Gastrocnemius medialis (tissue), 4 donors: ENCODE measurements around the gene DUSP22. TPM values are rescaled to one million over a fixed set of nuclear protein-coding genes. Genes with fewer than 3 reads are reported as not detected.

Source experiments
- ATAC-seq, 2 donors: fragments of 150-250 bp; one replicate each; pipeline ENCODE4 v1.9.1; 2016
- DNase-seq, 2 donors: peaks; one replicate each; pipeline ENCODE4 v3.0.0-alpha.2; 2019
- H3K27ac ChIP-seq, 4 donors: fragments of 200-600 bp; sonication (generic); 1 replicate in 1 of 4; 2 replicates in 3 of 4; pipeline ENCODE4 v1.5.1; 2016 to 2018; ENCODE audit warnings: mild to moderate bottlenecking in 2 of 4, moderate library complexity in 1 of 4
- H3K27me3 ChIP-seq, 3 donors: fragments of 200-600 bp; sonication (generic) in 2 of 3; 1 replicate in 1 of 3; 2 replicates in 2 of 3; pipeline versions ENCODE4 v1.5.1 to v1.6.0; 2016 to 2019; ENCODE audit warnings: mild to moderate bottlenecking in 1 of 3, moderate library complexity in 1 of 3
- H3K36me3 ChIP-seq, 2 donors: fragments of 200-600 bp; sonication (generic) in 1 of 2; one replicate each; pipeline ENCODE4 v1.5.1; 2017 to 2018
- H3K4me1 ChIP-seq, 2 donors: fragments of 200-600 bp; sonication (generic) in 1 of 2; one replicate each; pipeline ENCODE4 v1.5.1; 2016 to 2017; ENCODE audit warnings: mild to moderate bottlenecking in 2 of 2
- H3K4me3 ChIP-seq, 4 donors: fragments of 200-600 bp; sonication (generic) in 3 of 4; 1 replicate in 1 of 4; 2 replicates in 3 of 4; pipeline ENCODE4 v1.5.1; 2016 to 2019; ENCODE audit warnings: mild to moderate bottlenecking in 2 of 4
- H3K9me3 ChIP-seq, 3 donors: fragments of 200-600 bp; sonication (generic) in 2 of 3; 1 replicate in 1 of 3; 2 replicates in 2 of 3; pipeline ENCODE4 v1.5.1; 2016 to 2019
- POLR2A ChIP-seq, 2 donors: fragments of 450-650 bp; IDR thresholded peaks; one replicate each; pipeline ENCODE4 v1.6.1; 2017; ENCODE audit warnings: antibody characterized with exemption in 2 of 2, mild to moderate bottlenecking in 2 of 2, moderate library complexity in 2 of 2
- in situ Hi-C, 4 donors: fragments of 200-750 bp; cut with MboI; loops; one replicate each; pipeline versions ENCODE4 v1.15.0 to v1.8.0; 2017; ENCODE audit warnings: low sequenced_read_pairs in 4 of 4
- intact Hi-C: fragments of 100-400 bp; cut with DNase I; formaldehyde crosslinking; loops from one replicate; pipeline ENCODE4 v1.15.1; 2023; ENCODE audit warnings: low total_unique reads
- total RNA-seq, 4 donors: library from RNA; depleted of rRNA; stranded (reverse); fragments of >200 nt; gene quantifications; one replicate each; pipeline versions ENCODE4 v1.1.0 to v1.2.3, GENCODE V29; 2016
- TF ChIP-seq, protein P1 (sequence below), 5 experiments: fragments of 450-650 bp in 3 of 5; fragments of 200-600 bp in 2 of 5; sonication (generic) in 2 of 5; IDR thresholded peaks in 4 of 5; conservative IDR thresholded peaks in 1 of 5; 1 replicate in 4 of 5; 2 replicates in 1 of 5; pipeline ENCODE4 v1.5.1; 2016 to 2019; ENCODE audit warnings: antibody characterized with exemption in 5 of 5, mild to moderate bottlenecking in 3 of 5, moderate library complexity in 3 of 5

Gene DUSP22
- total RNA-seq, 4 donors from 2014 or later = 53.4 to 70.7 (median 61.3) TPM

DNA sequence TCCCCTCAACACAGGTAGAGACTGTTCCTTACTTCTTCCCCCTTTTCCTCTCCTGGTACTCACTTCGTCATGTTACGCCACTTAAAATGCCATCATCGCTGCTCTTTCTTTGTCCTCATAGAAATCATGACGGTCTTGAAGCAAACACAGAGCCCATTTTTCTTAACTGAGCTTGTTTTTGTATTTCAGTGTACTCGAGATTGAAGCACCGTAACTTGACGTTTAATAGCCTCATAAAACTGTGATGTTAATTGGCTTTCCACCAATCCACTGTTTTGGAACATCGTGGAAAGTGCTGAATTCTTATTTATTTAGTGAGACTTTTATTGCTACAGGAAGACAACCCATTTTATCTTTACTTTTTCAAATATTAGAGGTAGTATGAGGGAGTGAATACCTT, 38.7 kb downstream of the DUSP22 start:
- in situ Hi-C loops (no loop called here), intact Hi-C loops (no loop called here)
- Histone ChIP-seq H3K4me1 (peaks cover 7 to 12% of the 10 kb centered on the region in 2 donors), H3K4me3 (no peak overlapping the region), H3K27me3 (no peaks in the 10 kb centered on the region), H3K36me3 (no peaks in the 10 kb centered on the region), H3K9me3 (no peaks in the 10 kb centered on the region), H3K27ac (no peak overlapping the region)
- DNase-seq = no peak
- no peak for TF ChIP-seq POLR2A (IDR thresholded peaks at IDR 0.05)
- TF ChIP-seq, protein P1, sequence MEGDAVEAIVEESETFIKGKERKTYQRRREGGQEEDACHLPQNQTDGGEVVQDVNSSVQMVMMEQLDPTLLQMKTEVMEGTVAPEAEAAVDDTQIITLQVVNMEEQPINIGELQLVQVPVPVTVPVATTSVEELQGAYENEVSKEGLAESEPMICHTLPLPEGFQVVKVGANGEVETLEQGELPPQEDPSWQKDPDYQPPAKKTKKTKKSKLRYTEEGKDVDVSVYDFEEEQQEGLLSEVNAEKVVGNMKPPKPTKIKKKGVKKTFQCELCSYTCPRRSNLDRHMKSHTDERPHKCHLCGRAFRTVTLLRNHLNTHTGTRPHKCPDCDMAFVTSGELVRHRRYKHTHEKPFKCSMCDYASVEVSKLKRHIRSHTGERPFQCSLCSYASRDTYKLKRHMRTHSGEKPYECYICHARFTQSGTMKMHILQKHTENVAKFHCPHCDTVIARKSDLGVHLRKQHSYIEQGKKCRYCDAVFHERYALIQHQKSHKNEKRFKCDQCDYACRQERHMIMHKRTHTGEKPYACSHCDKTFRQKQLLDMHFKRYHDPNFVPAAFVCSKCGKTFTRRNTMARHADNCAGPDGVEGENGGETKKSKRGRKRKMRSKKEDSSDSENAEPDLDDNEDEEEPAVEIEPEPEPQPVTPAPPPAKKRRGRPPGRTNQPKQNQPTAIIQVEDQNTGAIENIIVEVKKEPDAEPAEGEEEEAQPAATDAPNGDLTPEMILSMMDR (IDR thresholded peaks at IDR 0.05 in 4 of 5, conservative IDR thresholded peaks at IDR 0.05 in 1 of 5) = no peak
- no peak for ATAC-seq

DNA sequence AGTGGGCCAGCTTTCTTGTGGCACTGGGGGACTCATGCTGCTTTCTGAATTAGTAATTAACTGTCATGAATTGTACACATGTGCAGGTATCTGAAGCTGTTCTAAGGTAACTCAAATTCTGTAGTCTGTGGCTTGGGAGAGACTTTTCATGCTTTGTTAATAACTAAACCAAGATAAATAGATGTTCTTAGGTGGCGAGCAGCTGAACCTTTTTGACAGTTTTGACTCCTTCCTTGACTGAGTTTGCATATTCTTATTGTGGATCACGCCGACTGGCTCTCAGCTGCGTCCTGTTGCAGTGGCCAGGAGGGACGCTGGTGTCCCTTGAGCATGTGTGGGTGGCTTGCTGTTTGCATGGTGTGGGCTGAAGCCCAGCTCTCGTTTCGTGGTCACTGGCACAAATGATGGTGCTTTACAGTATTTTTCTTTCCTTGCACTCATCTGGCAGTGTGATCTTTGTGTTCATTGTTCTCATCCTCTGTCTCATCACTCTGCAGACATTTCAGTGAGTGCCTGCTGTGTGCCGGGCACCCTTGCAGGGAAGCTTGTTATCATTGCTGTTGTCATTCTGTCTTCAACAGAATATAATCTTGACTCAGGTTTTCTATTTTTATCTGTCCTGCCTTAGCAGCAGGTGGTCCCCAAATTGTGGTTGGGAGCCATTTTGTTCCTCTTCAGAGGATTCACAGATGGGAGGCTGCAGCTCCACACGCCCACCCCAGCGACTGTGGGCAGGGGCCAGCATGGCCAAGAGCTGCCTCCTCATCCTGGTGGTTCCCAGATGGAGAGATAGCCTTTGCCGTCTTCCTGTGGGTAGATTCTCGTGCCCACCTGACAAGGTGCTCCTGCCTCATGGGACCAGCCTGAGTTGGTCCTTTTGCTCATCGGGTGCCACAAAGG, 39.6 kb downstream of the DUSP22 start:
- no peak for ATAC-seq
- DNase-seq = no peak
- no peaks in the 10 kb centered on the region for H3K9me3 ChIP-seq
- no peaks in the 10 kb centered on the region for H3K27me3 ChIP-seq
- no peak overlapping the region for H3K27ac ChIP-seq
- no peak for TF ChIP-seq POLR2A (IDR thresholded peaks at IDR 0.05)
- TF ChIP-seq, protein P1 (IDR thresholded peaks at IDR 0.05 in 4 of 5, conservative IDR thresholded peaks at IDR 0.05 in 1 of 5) = no peak
- H3K4me3 ChIP-seq = no peak overlapping the region
- H3K4me1 ChIP-seq = peaks cover 7 to 11% of the 10 kb centered on the region in 2 donors
- in situ Hi-C loops (no loop called here), intact Hi-C loops (no loop called here)
- no peaks in the 10 kb centered on the region for H3K36me3 ChIP-seq

DNA sequence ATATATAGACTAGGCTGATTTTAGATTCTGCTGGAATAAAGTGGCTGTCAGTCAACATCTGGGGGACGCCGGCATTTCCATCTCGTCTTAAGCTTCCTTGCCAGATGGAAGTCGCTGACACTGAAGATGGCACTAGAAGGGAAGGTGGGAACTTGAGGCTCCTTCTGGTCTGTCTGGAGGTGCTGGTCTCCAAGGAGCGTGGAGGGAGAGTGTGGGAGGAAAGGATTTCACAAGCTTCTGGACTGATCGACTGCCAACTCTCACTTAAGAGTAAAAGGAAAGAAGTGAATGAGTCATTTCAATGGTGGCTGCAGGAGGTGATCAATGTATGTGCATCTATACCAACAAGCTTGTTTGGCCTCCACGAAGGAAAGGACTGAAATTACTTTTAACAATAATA, 40.4 kb downstream of the DUSP22 start:
- no peak overlapping the region for H3K4me3 ChIP-seq
- TF ChIP-seq POLR2A (IDR thresholded peaks at IDR 0.05) = no peak
- TF ChIP-seq, protein P1 (IDR thresholded peaks at IDR 0.05 in 4 of 5, conservative IDR thresholded peaks at IDR 0.05 in 1 of 5) = no peak
- no peaks in the 10 kb centered on the region for H3K9me3 ChIP-seq
- in situ Hi-C loops (no loop called here), intact Hi-C loops (no loop called here)
- no peaks in the 10 kb centered on the region for H3K36me3 ChIP-seq
- no peak overlapping the region for H3K27ac ChIP-seq
- peaks cover 1 to 3% of the 10 kb centered on the region in 2 donors for H3K4me1 ChIP-seq
- no peak for DNase-seq
- no peaks in the 10 kb centered on the region for H3K27me3 ChIP-seq
- ATAC-seq = no peak

DNA sequence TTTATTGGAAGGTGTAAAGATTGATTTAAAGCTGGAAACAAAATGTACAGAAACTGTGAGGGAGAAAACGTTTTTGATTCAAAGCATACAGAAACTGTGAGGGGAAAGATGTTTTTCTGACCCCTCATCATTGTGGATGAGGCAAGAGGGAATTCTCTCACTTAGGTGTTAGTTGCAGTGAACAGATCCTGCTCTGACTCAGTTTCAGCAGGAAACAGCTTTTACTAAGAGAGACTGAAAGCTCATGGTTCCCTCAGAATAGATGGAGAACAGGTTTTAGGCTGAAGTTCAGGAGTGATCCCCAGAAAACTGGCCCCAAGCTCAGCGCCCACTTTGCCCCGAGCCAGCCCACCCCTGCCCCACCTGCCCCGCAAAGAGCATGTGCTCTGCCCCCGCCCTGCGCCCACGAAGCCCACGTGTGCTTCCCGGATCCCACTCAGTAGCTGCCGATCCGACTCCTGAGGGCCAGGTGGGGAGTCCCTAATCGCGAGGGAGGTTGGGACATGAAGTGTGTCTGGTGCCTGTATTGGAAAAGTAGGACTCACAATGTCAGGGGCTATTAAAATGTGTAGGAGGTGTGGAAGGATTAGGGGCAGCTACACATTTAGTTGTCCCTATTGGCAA, 41.2 kb downstream of the DUSP22 start:
- in situ Hi-C loops = no loop called here
- intact Hi-C loops = no loop called here
- TF ChIP-seq POLR2A (IDR thresholded peaks at IDR 0.05) = no peak
- TF ChIP-seq, protein P1 (IDR thresholded peaks at IDR 0.05 in 4 of 5, conservative IDR thresholded peaks at IDR 0.05 in 1 of 5) = no peak
- ATAC-seq = no peak
- H3K27ac ChIP-seq = no peak overlapping the region
- H3K36me3 ChIP-seq = no peaks in the 10 kb centered on the region
- H3K4me1 ChIP-seq = peaks cover 0 to 4% of the 10 kb centered on the region in 2 donors
- H3K27me3 ChIP-seq = no peaks in the 10 kb centered on the region
- no peak overlapping the region for H3K4me3 ChIP-seq
- DNase-seq = no peak
- no peaks in the 10 kb centered on the region for H3K9me3 ChIP-seq
